ENCODE results near the gene EFHD2.
"Not testable (repeated sequence)": the region's sequence is repeated elsewhere in the genome, so short reads cannot be mapped to it uniquely, and the experiment has no call there.

The EFHD2 gene

GRCh38 chr1:15465674-15466073, 56.0 kb downstream of the EFHD2 start:
- no peaks in the 10 kb centered on the region for H3K9me3 ChIP-seq (ENCODE audit: insufficient read depth, low read length)
- H3K4me2 ChIP-seq (ENCODE audit: low read depth, low read length, poor library complexity, severe bottlenecking) = no peak overlapping the region
- H4K20me1 ChIP-seq (ENCODE audit: low read depth, low read length) = no peaks in the 10 kb centered on the region
- no peaks in the 10 kb centered on the region for H3K79me2 ChIP-seq (ENCODE audit: insufficient read depth, low read length)
- no peaks in the 10 kb centered on the region for H3K36me3 ChIP-seq (ENCODE audit: low read length)
- H3K4me3 ChIP-seq (ENCODE audit: insufficient read depth, low read length, poor library complexity, severe bottlenecking) = no peak overlapping the region
- no peak overlapping the region for H3K9ac ChIP-seq (ENCODE audit: low read length)
- no peaks in the 10 kb centered on the region for H3K27me3 ChIP-seq (ENCODE audit: low read length)
- no peak overlapping the region for H2AFZ ChIP-seq (ENCODE audit: low read depth, low read length, severe bottlenecking)
- no peaks in the 10 kb centered on the region for H3K9me2 ChIP-seq (replicated peaks; ENCODE audit: insufficient read depth, low read length)
- H3F3A ChIP-seq (ENCODE audit: insufficient read depth) = no peaks in the 10 kb centered on the region
- H3K27ac ChIP-seq (ENCODE audit: low read depth, low read length) = no peak overlapping the region
- TF ChIP-seq EZH2phosphoT487 (conservative IDR thresholded peaks at IDR 0.05; ENCODE audit: low read length) = no peak
- TF ChIP-seq, protein P1, sequence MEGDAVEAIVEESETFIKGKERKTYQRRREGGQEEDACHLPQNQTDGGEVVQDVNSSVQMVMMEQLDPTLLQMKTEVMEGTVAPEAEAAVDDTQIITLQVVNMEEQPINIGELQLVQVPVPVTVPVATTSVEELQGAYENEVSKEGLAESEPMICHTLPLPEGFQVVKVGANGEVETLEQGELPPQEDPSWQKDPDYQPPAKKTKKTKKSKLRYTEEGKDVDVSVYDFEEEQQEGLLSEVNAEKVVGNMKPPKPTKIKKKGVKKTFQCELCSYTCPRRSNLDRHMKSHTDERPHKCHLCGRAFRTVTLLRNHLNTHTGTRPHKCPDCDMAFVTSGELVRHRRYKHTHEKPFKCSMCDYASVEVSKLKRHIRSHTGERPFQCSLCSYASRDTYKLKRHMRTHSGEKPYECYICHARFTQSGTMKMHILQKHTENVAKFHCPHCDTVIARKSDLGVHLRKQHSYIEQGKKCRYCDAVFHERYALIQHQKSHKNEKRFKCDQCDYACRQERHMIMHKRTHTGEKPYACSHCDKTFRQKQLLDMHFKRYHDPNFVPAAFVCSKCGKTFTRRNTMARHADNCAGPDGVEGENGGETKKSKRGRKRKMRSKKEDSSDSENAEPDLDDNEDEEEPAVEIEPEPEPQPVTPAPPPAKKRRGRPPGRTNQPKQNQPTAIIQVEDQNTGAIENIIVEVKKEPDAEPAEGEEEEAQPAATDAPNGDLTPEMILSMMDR (IDR thresholded peaks at IDR 0.05; ENCODE audit: insufficient read depth, low read length, poor library complexity, severe bottlenecking) = no peak

DNA sequence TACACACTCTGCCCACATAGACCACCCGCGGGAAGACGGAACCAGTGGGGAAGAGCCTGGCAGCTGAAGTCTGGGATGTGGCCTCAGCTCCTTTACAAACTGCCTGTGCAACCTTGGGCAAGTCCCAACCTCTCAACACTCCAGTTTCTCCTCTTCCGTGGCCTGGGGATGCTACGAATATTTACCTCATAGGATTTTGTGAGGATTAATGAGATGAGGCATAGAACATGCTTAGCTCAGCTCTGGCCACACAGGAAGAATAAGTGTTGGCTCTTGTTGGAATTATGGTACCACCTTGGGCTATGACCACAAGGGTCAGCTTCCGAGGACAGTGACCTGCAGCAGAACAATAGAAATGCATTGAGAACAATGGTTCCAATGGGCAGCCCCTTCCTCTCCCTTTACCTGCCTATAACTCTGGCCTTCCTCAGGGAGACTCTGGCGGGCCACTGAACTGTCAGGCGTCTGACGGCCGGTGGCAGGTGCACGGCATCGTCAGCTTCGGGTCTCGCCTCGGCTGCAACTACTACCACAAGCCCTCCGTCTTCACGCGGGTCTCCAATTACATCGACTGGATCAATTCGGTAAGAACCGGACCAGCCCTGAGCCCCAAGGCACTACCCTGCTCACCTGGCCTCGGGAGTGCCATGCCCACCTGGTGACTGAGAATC, 57.4 kb downstream of the EFHD2 start:
- not testable (repeated sequence) for H3K4me2 ChIP-seq (ENCODE audit: low read depth, low read length, poor library complexity, severe bottlenecking); H3K36me3 ChIP-seq (ENCODE audit: low read length); H3K27ac ChIP-seq (ENCODE audit: low read depth, low read length); H3K79me2 ChIP-seq (ENCODE audit: insufficient read depth, low read length); H2AFZ ChIP-seq (ENCODE audit: low read depth, low read length, severe bottlenecking); H3K27me3 ChIP-seq (ENCODE audit: low read length); H3F3A ChIP-seq (ENCODE audit: insufficient read depth); H4K20me1 ChIP-seq (ENCODE audit: low read depth, low read length); H3K9me3 ChIP-seq (ENCODE audit: insufficient read depth, low read length); H3K9ac ChIP-seq (ENCODE audit: low read length); H3K4me3 ChIP-seq (ENCODE audit: insufficient read depth, low read length, poor library complexity, severe bottlenecking); H3K9me2 ChIP-seq (replicated peaks; ENCODE audit: insufficient read depth, low read length)

DNA sequence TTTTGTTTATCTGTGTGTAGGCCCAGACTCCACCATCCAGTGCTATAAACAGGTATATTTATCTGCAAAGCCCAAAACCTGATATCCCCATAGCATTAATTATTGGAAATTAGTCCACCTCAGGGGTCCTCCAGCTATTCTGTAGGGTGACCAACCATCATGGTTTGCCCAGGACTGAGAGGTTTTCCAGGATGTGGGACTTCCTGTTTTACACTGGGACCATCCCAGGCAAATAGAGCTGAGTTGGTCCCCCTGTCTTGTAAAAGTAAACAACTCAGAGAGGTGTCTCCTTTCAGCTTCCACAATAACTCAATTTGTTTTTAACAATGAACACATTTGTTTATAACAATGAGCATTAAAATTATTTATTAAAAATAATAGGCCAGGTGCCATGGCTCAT, 58.5 kb downstream of the EFHD2 start:
- no peak overlapping the region for H3K4me3 ChIP-seq (ENCODE audit: insufficient read depth, low read length, poor library complexity, severe bottlenecking)
- no peak for TF ChIP-seq EZH2phosphoT487 (conservative IDR thresholded peaks at IDR 0.05; ENCODE audit: low read length)
- TF ChIP-seq, protein P1 (IDR thresholded peaks at IDR 0.05; ENCODE audit: insufficient read depth, low read length, poor library complexity, severe bottlenecking) = no peak
- no peak overlapping the region for H3K4me2 ChIP-seq (ENCODE audit: low read depth, low read length, poor library complexity, severe bottlenecking)
- H3K79me2 ChIP-seq (ENCODE audit: insufficient read depth, low read length) = no peaks in the 10 kb centered on the region
- no peaks in the 10 kb centered on the region for H3K9me3 ChIP-seq (ENCODE audit: insufficient read depth, low read length)
- no peak overlapping the region for H2AFZ ChIP-seq (ENCODE audit: low read depth, low read length, severe bottlenecking)
- no peaks in the 10 kb centered on the region for H3K27me3 ChIP-seq (ENCODE audit: low read length)
- no peak overlapping the region for H3K9ac ChIP-seq (ENCODE audit: low read length)
- H3K36me3 ChIP-seq (ENCODE audit: low read length) = no peaks in the 10 kb centered on the region
- H4K20me1 ChIP-seq (ENCODE audit: low read depth, low read length) = no peaks in the 10 kb centered on the region
- no peaks in the 10 kb centered on the region for H3F3A ChIP-seq (ENCODE audit: insufficient read depth)
- no peaks in the 10 kb centered on the region for H3K9me2 ChIP-seq (replicated peaks; ENCODE audit: insufficient read depth, low read length)
- H3K27ac ChIP-seq (ENCODE audit: low read depth, low read length) = no peak overlapping the region

DNA sequence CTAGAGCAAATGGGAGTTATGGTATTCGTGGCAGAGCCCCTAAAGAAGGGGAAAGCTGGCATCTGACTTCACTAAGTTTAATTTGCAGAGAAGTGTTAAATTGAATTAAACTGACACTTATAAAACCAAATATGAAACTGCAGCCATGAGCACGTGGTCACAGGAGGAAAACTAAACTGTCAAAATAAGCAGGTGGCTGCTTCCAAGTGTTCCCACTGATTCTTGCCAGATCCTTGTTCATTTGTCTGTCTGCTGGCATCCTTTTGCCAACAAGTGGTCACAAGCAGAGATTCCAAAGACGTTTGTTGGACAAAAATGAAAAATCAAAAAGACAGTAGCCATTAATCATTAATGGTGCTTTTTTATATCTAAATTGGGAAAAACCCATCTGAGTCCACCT, 59.7 kb downstream of the EFHD2 start:
- no peak overlapping the region for H3K27ac ChIP-seq (ENCODE audit: low read depth, low read length)
- H3K4me3 ChIP-seq (ENCODE audit: insufficient read depth, low read length, poor library complexity, severe bottlenecking) = no peak overlapping the region
- TF ChIP-seq, protein P1 (IDR thresholded peaks at IDR 0.05; ENCODE audit: insufficient read depth, low read length, poor library complexity, severe bottlenecking) = no peak
- no peak for TF ChIP-seq EZH2phosphoT487 (conservative IDR thresholded peaks at IDR 0.05; ENCODE audit: low read length)

GRCh38 chr1:15469821-15470448, 60.2 kb downstream of the EFHD2 start:
- not testable (repeated sequence) for H2AFZ ChIP-seq (ENCODE audit: low read depth, low read length, severe bottlenecking); H3K9me2 ChIP-seq (replicated peaks; ENCODE audit: insufficient read depth, low read length); H3K4me2 ChIP-seq (ENCODE audit: low read depth, low read length, poor library complexity, severe bottlenecking); H3K27ac ChIP-seq (ENCODE audit: low read depth, low read length); H3K79me2 ChIP-seq (ENCODE audit: insufficient read depth, low read length); H3K9me3 ChIP-seq (ENCODE audit: insufficient read depth, low read length); H3K9ac ChIP-seq (ENCODE audit: low read length); H3K27me3 ChIP-seq (ENCODE audit: low read length); H3F3A ChIP-seq (ENCODE audit: insufficient read depth); H3K4me3 ChIP-seq (ENCODE audit: insufficient read depth, low read length, poor library complexity, severe bottlenecking); H3K36me3 ChIP-seq (ENCODE audit: low read length); H4K20me1 ChIP-seq (ENCODE audit: low read depth, low read length)

More for the DNA sequence above, 59.7 kb downstream of the EFHD2 start:
- H3F3A ChIP-seq (ENCODE audit: insufficient read depth) = no peaks in the 10 kb centered on the region
- no peak overlapping the region for H2AFZ ChIP-seq (ENCODE audit: low read depth, low read length, severe bottlenecking)
- H3K9ac ChIP-seq (ENCODE audit: low read length) = no peak overlapping the region
- H3K4me2 ChIP-seq (ENCODE audit: low read depth, low read length, poor library complexity, severe bottlenecking) = no peak overlapping the region
- H3K79me2 ChIP-seq (ENCODE audit: insufficient read depth, low read length) = no peaks in the 10 kb centered on the region
- no peaks in the 10 kb centered on the region for H3K9me2 ChIP-seq (replicated peaks; ENCODE audit: insufficient read depth, low read length)
- H3K27me3 ChIP-seq (ENCODE audit: low read length) = no peaks in the 10 kb centered on the region
- no peaks in the 10 kb centered on the region for H3K9me3 ChIP-seq (ENCODE audit: insufficient read depth, low read length)
- H4K20me1 ChIP-seq (ENCODE audit: low read depth, low read length) = no peaks in the 10 kb centered on the region
- no peaks in the 10 kb centered on the region for H3K36me3 ChIP-seq (ENCODE audit: low read length)
